Transverse colon (tissue), 4 donors: ENCODE results near the gene NPRL2.

Experiments used
- POLR2AphosphoS5 ChIP-seq, 3 donors: sonication (generic); formaldehyde crosslinking; IDR thresholded peaks; one replicate each; pipeline ENCODE4 v1.6.1; 2016; ENCODE audit warnings: antibody characterized with exemption in 3 of 3
- TF ChIP-seq, protein P1 (sequence below), 5 experiments: fragments of 200-600 bp in 3 of 5; fragments of 450-650 bp in 2 of 5; sonication (generic) in 3 of 5; IDR thresholded peaks; 1 replicate in 2 of 5; 2 replicates in 3 of 5; pipeline ENCODE4 v1.5.1; 2016 to 2017; ENCODE audit warnings: antibody characterized with exemption in 5 of 5, inconsistent platforms in 3 of 5, mild to moderate bottlenecking in 2 of 5, moderate library complexity in 1 of 5

DNA sequence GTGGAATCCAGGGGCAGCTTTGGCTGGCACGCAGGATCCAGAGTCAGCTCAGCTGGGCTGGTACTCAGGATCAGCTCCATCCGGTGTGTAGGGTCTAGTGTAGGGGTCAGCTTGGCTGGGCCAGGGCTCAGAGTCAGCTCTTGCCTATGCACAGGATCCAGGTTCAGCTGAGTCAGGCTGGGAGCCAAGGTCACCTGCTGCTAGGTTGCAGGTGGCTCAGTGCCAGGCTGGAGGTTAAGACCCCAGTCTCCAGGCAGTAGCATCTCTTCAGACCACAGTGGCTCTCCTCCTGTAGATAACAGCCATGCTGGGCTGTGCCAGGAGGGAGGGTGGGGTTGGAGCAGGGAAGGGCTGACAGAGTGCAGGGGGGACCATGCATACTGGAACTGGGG is 53.2 kb downstream of the NPRL2 start:
- TF ChIP-seq POLR2AphosphoS5 (IDR thresholded peaks at IDR 0.05) = no peak
- TF ChIP-seq, protein P1, sequence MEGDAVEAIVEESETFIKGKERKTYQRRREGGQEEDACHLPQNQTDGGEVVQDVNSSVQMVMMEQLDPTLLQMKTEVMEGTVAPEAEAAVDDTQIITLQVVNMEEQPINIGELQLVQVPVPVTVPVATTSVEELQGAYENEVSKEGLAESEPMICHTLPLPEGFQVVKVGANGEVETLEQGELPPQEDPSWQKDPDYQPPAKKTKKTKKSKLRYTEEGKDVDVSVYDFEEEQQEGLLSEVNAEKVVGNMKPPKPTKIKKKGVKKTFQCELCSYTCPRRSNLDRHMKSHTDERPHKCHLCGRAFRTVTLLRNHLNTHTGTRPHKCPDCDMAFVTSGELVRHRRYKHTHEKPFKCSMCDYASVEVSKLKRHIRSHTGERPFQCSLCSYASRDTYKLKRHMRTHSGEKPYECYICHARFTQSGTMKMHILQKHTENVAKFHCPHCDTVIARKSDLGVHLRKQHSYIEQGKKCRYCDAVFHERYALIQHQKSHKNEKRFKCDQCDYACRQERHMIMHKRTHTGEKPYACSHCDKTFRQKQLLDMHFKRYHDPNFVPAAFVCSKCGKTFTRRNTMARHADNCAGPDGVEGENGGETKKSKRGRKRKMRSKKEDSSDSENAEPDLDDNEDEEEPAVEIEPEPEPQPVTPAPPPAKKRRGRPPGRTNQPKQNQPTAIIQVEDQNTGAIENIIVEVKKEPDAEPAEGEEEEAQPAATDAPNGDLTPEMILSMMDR (IDR thresholded peaks at IDR 0.05) = no peak
